Measurements from ENCODE around the gene CYREN.

CYREN gene

DNA sequence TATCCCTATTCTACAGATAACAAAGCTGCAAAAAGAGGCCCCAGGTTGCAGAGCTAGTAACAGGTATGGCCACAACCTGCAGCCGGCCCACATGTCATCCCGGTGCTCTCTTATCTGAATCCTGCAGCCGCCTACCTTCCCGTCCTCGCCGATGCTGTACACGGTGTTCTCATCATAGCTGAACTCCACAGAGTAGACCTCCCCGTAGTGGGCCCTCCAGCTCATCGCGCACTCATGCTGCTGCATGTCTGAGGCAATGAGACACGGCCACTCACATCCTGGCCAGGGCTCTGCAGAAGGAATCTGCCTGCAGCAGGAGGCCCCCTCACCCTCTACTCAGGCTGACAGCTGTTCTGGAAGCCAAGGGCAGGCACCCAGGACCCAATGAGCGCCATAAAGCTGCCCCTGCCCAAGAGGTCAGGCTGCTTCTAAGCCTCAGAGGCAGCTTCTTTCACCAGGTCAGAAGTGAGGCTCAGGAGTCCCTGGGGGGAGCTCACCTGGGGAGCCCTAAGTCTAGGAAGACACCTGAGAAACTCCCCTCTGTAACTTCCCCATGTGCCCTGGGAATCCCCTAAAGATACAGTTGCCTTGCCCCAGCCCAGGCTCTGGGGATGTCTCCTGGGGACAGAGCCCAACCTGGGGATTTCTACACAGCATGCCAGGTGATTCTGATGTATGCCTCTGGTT lies 17.9 kb upstream of the CYREN start:
- TF ChIP-seq, protein P1, sequence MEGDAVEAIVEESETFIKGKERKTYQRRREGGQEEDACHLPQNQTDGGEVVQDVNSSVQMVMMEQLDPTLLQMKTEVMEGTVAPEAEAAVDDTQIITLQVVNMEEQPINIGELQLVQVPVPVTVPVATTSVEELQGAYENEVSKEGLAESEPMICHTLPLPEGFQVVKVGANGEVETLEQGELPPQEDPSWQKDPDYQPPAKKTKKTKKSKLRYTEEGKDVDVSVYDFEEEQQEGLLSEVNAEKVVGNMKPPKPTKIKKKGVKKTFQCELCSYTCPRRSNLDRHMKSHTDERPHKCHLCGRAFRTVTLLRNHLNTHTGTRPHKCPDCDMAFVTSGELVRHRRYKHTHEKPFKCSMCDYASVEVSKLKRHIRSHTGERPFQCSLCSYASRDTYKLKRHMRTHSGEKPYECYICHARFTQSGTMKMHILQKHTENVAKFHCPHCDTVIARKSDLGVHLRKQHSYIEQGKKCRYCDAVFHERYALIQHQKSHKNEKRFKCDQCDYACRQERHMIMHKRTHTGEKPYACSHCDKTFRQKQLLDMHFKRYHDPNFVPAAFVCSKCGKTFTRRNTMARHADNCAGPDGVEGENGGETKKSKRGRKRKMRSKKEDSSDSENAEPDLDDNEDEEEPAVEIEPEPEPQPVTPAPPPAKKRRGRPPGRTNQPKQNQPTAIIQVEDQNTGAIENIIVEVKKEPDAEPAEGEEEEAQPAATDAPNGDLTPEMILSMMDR (conservative IDR thresholded peaks at IDR 0.05): no peak
- no peak overlapping the region for H3K27ac ChIP-seq

DNA sequence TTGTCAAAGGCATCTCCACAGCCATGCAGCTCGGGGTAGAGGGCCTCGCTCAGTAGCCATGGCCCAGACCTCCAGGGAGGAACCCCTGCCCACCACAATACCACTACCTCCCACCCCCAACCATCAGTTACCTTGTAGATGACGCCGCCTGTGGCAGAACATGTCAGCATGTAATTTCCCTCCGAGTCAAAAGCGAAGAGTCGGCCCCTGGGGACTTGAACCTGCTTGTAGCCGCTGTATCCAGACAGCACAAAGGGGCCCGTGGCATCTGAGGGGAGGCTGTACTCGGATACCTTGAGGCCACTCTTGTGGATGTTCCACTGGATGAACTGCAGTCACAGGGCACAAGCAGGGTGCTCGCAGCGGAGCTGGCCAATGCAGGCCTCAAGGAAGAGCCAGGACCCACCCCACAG lies 16.3 kb upstream of the CYREN start:
- TF ChIP-seq, protein P1 (conservative IDR thresholded peaks at IDR 0.05): no peak
- H3K27ac ChIP-seq: no peak overlapping the region

- H3K27ac ChIP-seq: no peak overlapping the region
- TF ChIP-seq, protein P1 (conservative IDR thresholded peaks at IDR 0.05): no peak
Observed at GRCh38 chr7:135186261-135186540, 15.7 kb upstream of the CYREN start.

DNA sequence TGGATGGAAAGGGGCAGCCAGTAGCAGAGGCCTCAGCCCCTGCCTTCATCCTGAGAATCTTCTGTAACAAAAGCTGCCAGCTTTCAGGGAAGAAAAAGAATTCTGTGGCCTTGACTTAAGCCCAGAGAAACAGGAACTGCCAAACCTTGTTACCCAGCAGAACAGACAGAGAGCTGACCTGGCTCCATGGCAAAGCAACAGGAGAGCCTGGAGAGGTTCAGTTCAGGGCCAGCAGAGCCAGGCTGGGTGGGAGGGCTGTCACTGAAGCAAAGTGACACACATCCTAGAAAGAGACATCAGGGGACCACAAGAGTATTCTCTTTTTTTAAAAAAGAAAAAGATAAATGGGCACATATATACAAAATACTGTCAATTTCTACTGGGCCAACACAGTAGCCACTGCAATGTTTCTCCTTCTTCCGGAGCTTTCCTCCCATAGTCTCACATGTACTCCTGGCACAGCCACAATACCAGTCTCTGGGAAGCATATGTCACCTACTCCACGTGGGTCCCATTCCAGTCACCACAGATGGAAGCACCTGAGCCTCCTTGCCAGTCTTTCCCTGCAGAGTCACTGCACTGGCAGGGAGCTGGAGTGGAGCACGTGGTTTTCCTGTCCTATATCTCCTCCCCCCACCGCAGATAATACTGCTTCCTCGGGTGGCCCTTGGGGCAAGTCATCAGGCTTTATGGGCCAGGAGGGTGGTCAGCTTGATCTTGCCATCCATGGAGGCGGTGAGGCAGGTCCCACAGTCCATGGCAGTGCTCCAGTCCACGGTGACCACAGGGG lies 15.2 kb upstream of the CYREN start:
- TF ChIP-seq, protein P1 (conservative IDR thresholded peaks at IDR 0.05): no peak
- no peak overlapping the region for H3K27ac ChIP-seq

GRCh38 chr7:135184254-135184841 lies 13.8 kb upstream of the CYREN start:
- no peak overlapping the region for H3K27ac ChIP-seq
- TF ChIP-seq, protein P1 (conservative IDR thresholded peaks at IDR 0.05): no peak

GRCh38 chr7:135183478-135183877 lies 13.0 kb upstream of the CYREN start:
- no peak overlapping the region for H3K27ac ChIP-seq
- TF ChIP-seq, protein P1 (conservative IDR thresholded peaks at IDR 0.05): no peak

- H3K27ac ChIP-seq: no peak overlapping the region
- TF ChIP-seq, protein P1 (conservative IDR thresholded peaks at IDR 0.05): no peak
Observed at GRCh38 chr7:135181929-135182678, 11.6 kb upstream of the CYREN start.
